Choroid plexus epithelial cell (primary cell): Measurements from ENCODE around the gene IL16.

Experiments used
- DNase-seq: peaks from one replicate; pipeline ENCODE4 v3.0.0-alpha.2; 2010; ENCODE audit warnings: low read depth
- H3K4me3 ChIP-seq: 2 replicates; pipeline ENCODE4 v1.5.1; 2011; ENCODE audit warnings: low read depth, mild to moderate bottlenecking, control low read depth, low read length, moderate library complexity
- TF ChIP-seq, protein P1 (sequence below): conservative IDR thresholded peaks from 2 replicates; pipeline ENCODE4 v1.5.1; 2011; ENCODE audit warnings: low read depth, mild to moderate bottlenecking, control low read depth, inconsistent platforms, low read length, moderate library complexity

IL16 gene

GRCh38 chr15:81255315-81255957, 58.8 kb downstream of the IL16 start:
- TF ChIP-seq, protein P1, sequence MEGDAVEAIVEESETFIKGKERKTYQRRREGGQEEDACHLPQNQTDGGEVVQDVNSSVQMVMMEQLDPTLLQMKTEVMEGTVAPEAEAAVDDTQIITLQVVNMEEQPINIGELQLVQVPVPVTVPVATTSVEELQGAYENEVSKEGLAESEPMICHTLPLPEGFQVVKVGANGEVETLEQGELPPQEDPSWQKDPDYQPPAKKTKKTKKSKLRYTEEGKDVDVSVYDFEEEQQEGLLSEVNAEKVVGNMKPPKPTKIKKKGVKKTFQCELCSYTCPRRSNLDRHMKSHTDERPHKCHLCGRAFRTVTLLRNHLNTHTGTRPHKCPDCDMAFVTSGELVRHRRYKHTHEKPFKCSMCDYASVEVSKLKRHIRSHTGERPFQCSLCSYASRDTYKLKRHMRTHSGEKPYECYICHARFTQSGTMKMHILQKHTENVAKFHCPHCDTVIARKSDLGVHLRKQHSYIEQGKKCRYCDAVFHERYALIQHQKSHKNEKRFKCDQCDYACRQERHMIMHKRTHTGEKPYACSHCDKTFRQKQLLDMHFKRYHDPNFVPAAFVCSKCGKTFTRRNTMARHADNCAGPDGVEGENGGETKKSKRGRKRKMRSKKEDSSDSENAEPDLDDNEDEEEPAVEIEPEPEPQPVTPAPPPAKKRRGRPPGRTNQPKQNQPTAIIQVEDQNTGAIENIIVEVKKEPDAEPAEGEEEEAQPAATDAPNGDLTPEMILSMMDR: no peak
- H3K4me3 ChIP-seq: no peak overlapping the region
- DNase-seq: no peak

- DNase-seq: no peak
- no peak overlapping the region for H3K4me3 ChIP-seq
- TF ChIP-seq, protein P1: no peak
Measured at GRCh38 chr15:81255958-81256320, 59.3 kb downstream of the IL16 start.

DNA sequence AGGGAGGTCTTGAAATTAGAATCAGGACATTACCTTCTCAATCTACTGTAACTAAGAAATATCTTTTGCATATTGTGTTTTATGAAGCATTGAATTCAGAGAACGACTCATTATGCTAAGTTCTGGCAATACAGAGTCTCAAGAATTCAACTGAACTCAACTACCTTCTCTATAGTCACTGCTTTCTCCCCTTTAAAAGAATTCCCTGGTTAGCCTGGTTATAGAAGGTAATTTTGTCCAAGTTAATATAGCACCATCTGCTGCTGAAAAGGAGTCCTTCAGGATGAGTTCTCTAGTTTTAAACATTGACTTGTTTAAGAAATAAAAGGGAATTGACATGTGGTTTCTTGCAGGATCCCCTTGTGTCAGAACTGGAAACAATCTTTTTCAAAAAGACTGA, 60.2 kb downstream of the IL16 start:
- no peak overlapping the region for H3K4me3 ChIP-seq
- TF ChIP-seq, protein P1: peak; percentile 61
- DNase-seq: peak; percentile 81

- TF ChIP-seq, protein P1: no peak
- H3K4me3 ChIP-seq: no peak overlapping the region
- DNase-seq: no peak
Measured at GRCh38 chr15:81257435-81257834, 60.8 kb downstream of the IL16 start.

GRCh38 chr15:81258455-81258854, 61.8 kb downstream of the IL16 start:
- TF ChIP-seq, protein P1: no peak
- DNase-seq: no peak

DNA sequence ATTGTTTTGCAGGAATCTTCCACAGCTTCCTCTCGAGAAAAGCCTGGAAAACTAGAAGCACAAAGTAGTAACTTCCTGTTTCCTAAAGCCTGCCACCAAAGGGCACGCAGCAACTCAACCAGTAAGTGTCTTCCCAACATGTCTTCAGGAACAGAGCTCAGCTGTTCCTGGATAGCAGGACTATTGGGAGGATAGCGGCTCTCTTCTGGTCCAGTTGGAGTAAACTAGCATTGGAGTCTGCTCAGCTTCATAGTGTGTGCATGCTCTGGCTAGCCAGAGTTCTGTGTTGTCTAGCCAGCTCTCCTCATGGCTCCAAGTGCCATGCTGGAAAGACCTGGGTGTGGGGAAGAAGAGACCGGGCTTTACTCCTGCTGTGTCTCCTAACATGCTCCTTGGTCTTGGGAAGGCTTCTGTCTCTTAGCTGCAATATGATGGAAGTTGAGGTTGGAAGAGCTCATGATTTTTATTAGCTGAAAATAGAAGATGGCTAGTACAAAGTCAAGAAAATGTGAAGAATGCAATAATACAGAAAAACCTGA, 63.1 kb downstream of the IL16 start:
- TF ChIP-seq, protein P1: no peak
- no peak for DNase-seq
- H3K4me3 ChIP-seq: no peak overlapping the region

More at GRCh38 chr15:81258455-81258854, 61.8 kb downstream of the IL16 start:
- H3K4me3 ChIP-seq: no peak overlapping the region
